Measurements from ENCODE around the gene VTI1A. TPM values are rescaled to one million over a fixed set of nuclear protein-coding genes. Genes with fewer than 3 reads are reported as not detected.

Gene VTI1A
- total and polyA plus RNA-seq, 4 donors: 5.5 to 26.9 (median 13.1) TPM

DNA sequence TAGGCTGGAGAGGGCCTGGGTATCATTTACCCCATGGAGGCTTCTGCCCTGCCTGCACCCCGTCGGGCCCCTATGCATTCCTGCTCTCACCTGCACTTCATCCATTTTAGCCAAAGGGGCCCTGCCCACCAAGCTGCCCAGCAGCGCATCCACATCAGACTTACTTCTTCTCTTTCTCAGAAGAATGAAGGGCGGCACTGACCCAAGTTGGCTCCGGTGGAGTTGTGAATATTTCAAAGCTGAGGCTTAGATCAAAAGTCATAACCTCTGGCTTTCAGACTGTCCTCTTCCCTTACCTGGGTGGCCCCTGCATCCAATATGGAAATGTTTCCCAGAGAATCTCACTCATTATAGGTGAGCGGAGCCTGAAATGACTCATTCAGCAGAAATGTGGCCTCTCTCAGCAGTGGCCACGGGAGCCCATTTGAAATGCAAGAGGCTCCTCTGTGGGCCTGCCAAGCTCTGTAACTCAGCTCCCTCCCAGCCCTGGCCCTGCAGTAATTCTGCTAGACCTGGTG is 385.4 kb downstream of the VTI1A start:
- Histone ChIP-seq H3K27ac (ENCODE audit: low read depth in 1 of 2, low read length in 2 of 2) (no peak overlapping the region), H3K36me3 (ENCODE audit: control insufficient read depth in 4 of 4, insufficient read depth in 3 of 4, low read depth in 1 of 4, low read length in 3 of 4) (no peaks in the 10 kb centered on the region), H3K9ac (ENCODE audit: low read depth in 1 of 2, low read length in 2 of 2) (no peak overlapping the region), H3K27me3 (ENCODE audit: control insufficient read depth in 4 of 4, insufficient read depth in 4 of 4, low read length in 3 of 4) (no peaks in the 10 kb centered on the region), H3K9me3 (ENCODE audit: control insufficient read depth in 4 of 4, low read length in 3 of 4) (no peaks in the 10 kb centered on the region), H3K4me3 (ENCODE audit: low read depth in 1 of 3, low read length in 3 of 3) (no peak overlapping the region), H3K4me1 (ENCODE audit: control insufficient read depth in 4 of 4, insufficient read depth in 4 of 4, low read length in 3 of 4) (peaks cover 0 to 20% (median 14%) of the 10 kb centered on the region in 4 donors)
- 94% methylated on average over 7 of the region's 7 CpGs for WGBS
- DNase-seq (ENCODE audit: low spot score): no peak
- TF ChIP-seq RAD21 (IDR thresholded peaks at IDR 0.05): no peak

GRCh38 chr10:112832959-112833358 is 385.9 kb downstream of the VTI1A start:
- DNase-seq (ENCODE audit: low spot score): no peak
- H3K27ac ChIP-seq (ENCODE audit: low read depth in 1 of 2, low read length in 2 of 2): no peak overlapping the region
- no peak overlapping the region for H3K4me3 ChIP-seq (ENCODE audit: low read depth in 1 of 3, low read length in 3 of 3)
- no peak for TF ChIP-seq FOXA2 (IDR thresholded peaks at IDR 0.05)
- no peak for TF ChIP-seq YY1 (IDR thresholded peaks at IDR 0.05)
- TF ChIP-seq, protein P1, sequence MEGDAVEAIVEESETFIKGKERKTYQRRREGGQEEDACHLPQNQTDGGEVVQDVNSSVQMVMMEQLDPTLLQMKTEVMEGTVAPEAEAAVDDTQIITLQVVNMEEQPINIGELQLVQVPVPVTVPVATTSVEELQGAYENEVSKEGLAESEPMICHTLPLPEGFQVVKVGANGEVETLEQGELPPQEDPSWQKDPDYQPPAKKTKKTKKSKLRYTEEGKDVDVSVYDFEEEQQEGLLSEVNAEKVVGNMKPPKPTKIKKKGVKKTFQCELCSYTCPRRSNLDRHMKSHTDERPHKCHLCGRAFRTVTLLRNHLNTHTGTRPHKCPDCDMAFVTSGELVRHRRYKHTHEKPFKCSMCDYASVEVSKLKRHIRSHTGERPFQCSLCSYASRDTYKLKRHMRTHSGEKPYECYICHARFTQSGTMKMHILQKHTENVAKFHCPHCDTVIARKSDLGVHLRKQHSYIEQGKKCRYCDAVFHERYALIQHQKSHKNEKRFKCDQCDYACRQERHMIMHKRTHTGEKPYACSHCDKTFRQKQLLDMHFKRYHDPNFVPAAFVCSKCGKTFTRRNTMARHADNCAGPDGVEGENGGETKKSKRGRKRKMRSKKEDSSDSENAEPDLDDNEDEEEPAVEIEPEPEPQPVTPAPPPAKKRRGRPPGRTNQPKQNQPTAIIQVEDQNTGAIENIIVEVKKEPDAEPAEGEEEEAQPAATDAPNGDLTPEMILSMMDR (IDR thresholded peaks at IDR 0.05; ENCODE audit: low read depth, low read length, missing input control): no peak
- no peak for TF ChIP-seq TAF1 (conservative IDR thresholded peaks at IDR 0.05)
- TF ChIP-seq GABPA (IDR thresholded peaks at IDR 0.05 in 1 of 2, conservative IDR thresholded peaks at IDR 0.05 in 1 of 2): no peak
- TF ChIP-seq HNF4A (conservative IDR thresholded peaks at IDR 0.05): no peak
- no peak for TF ChIP-seq FOXA1 (IDR thresholded peaks at IDR 0.05)
- no peak overlapping the region for H3K9ac ChIP-seq (ENCODE audit: low read depth in 1 of 2, low read length in 2 of 2)
- H3K27me3 ChIP-seq (ENCODE audit: control insufficient read depth in 4 of 4, insufficient read depth in 4 of 4, low read length in 3 of 4): no peaks in the 10 kb centered on the region
- H3K36me3 ChIP-seq (ENCODE audit: control insufficient read depth in 4 of 4, insufficient read depth in 3 of 4, low read depth in 1 of 4, low read length in 3 of 4): no peaks in the 10 kb centered on the region
- no peaks in the 10 kb centered on the region for H3K9me3 ChIP-seq (ENCODE audit: control insufficient read depth in 4 of 4, low read length in 3 of 4)
- WGBS: 93% methylated on average over 2 of the region's 2 CpGs
- H3K4me1 ChIP-seq (ENCODE audit: control insufficient read depth in 4 of 4, insufficient read depth in 4 of 4, low read length in 3 of 4): peaks cover 0 to 20% (median 14%) of the 10 kb centered on the region in 4 donors

GRCh38 chr10:112834751-112835181 is 387.8 kb downstream of the VTI1A start:
- TF ChIP-seq FOXA2 (IDR thresholded peaks at IDR 0.05) (no peak), NR2F2 (IDR thresholded peaks at IDR 0.05) (no peak), REST (IDR thresholded peaks at IDR 0.05) (no peak), RXRA (IDR thresholded peaks at IDR 0.05) (no peak), YY1 (IDR thresholded peaks at IDR 0.05) (no peak), FOXA1 (IDR thresholded peaks at IDR 0.05) (no peak), EGR1 (IDR thresholded peaks at IDR 0.05; ENCODE audit: low read depth in 2 of 2) (no peak), JUND (IDR thresholded peaks at IDR 0.05) (no peak), GABPA (IDR thresholded peaks at IDR 0.05 in 1 of 2, conservative IDR thresholded peaks at IDR 0.05 in 1 of 2) (no peak), ATF3 (IDR thresholded peaks at IDR 0.05) (no peak), SP1 (IDR thresholded peaks at IDR 0.05) (no peak), HNF4A (conservative IDR thresholded peaks at IDR 0.05) (no peak), TAF1 (conservative IDR thresholded peaks at IDR 0.05) (no peak)
- TF ChIP-seq, protein P2, sequence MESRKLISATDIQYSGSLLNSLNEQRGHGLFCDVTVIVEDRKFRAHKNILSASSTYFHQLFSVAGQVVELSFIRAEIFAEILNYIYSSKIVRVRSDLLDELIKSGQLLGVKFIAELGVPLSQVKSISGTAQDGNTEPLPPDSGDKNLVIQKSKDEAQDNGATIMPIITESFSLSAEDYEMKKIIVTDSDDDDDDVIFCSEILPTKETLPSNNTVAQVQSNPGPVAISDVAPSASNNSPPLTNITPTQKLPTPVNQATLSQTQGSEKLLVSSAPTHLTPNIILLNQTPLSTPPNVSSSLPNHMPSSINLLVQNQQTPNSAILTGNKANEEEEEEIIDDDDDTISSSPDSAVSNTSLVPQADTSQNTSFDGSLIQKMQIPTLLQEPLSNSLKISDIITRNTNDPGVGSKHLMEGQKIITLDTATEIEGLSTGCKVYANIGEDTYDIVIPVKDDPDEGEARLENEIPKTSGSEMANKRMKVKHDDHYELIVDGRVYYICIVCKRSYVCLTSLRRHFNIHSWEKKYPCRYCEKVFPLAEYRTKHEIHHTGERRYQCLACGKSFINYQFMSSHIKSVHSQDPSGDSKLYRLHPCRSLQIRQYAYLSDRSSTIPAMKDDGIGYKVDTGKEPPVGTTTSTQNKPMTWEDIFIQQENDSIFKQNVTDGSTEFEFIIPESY (IDR thresholded peaks at IDR 0.05): no peak
- TF ChIP-seq, protein P1 (IDR thresholded peaks at IDR 0.05; ENCODE audit: low read depth, low read length, missing input control): no peak
- H3K9me3 ChIP-seq (ENCODE audit: control insufficient read depth in 4 of 4, low read length in 3 of 4): no peaks in the 10 kb centered on the region
- no peaks in the 10 kb centered on the region for H3K27me3 ChIP-seq (ENCODE audit: control insufficient read depth in 4 of 4, insufficient read depth in 4 of 4, low read length in 3 of 4)
- peak overlapping the region in 1 of 2 donors; percentile 49 for H3K27ac ChIP-seq (ENCODE audit: low read depth in 1 of 2, low read length in 2 of 2)
- H3K4me3 ChIP-seq (ENCODE audit: low read depth in 1 of 3, low read length in 3 of 3): no peak overlapping the region
- WGBS: 80% methylated on average over 8 of the region's 8 CpGs
- H3K4me1 ChIP-seq (ENCODE audit: control insufficient read depth in 4 of 4, insufficient read depth in 4 of 4, low read length in 3 of 4): peaks cover 5 to 27% (median 17%) of the 10 kb centered on the region in 4 donors
- no peak for DNase-seq (ENCODE audit: low spot score)
- no peaks in the 10 kb centered on the region for H3K36me3 ChIP-seq (ENCODE audit: control insufficient read depth in 4 of 4, insufficient read depth in 3 of 4, low read depth in 1 of 4, low read length in 3 of 4)
- H3K9ac ChIP-seq (ENCODE audit: low read depth in 1 of 2, low read length in 2 of 2): no peak overlapping the region

Data from liver (tissue), 9 donors.